GM12892 (cell line): Measurements from ENCODE around the gene TSSC4.

Experiments used
- POLR2A ChIP-seq: IDR thresholded peaks from 2 replicates; pipeline ENCODE4 v1.6.1; 2011; ENCODE audit warnings: low read depth, low read length, control low read depth
- TAF1 ChIP-seq: IDR thresholded peaks from 2 replicates; pipeline ENCODE4 v1.6.1; 2011; ENCODE audit warnings: low read depth, mild to moderate bottlenecking, control low read depth, low read length, borderline replicate concordance

GRCh38 chr11:2442589-2442988 is 42.0 kb downstream of the TSSC4 start:
- TF ChIP-seq TAF1: no peak
- TF ChIP-seq POLR2A: no peak
